ENCODE results near the gene PRAMEF4.
"Not testable (repeated sequence)": the region's sequence is repeated elsewhere in the genome, so short reads cannot be mapped to it uniquely, and the experiment has no call there.

Gene PRAMEF4

GRCh38 chr1:12886101-12886500 lies at the start of gene PRAMEF4:
TSS of gene PRAMEF4 (minus strand) at chr1:12886201. CDS start at chr1:12883394, 2,807 bp downstream.
- DNase-seq (ENCODE audit: low read depth), result not testable (repeated sequence)

GRCh38 chr1:12924368-12924767 lies 38.4 kb upstream of the PRAMEF4 start:
- DNase-seq (ENCODE audit: low read depth), result not testable (repeated sequence)

GRCh38 chr1:12921749-12922148 lies 35.7 kb upstream of the PRAMEF4 start:
- DNase-seq (ENCODE audit: low read depth), result not testable (repeated sequence)

- DNase-seq (ENCODE audit: low read depth), result not testable (repeated sequence)
Observed at GRCh38 chr1:12916310-12916709, 30.3 kb upstream of the PRAMEF4 start, which contains the start of gene PRAMEF7. TSS of gene PRAMEF7 (plus strand) at chr1:12916610. CDS start at chr1:12917693, 1,083 bp downstream.

- not testable (repeated sequence) for DNase-seq (ENCODE audit: low read depth)
Observed at GRCh38 chr1:12903793-12904572, 18.0 kb upstream of the PRAMEF4 start.

- not testable (repeated sequence) for DNase-seq (ENCODE audit: low read depth)
Observed at GRCh38 chr1:12899186-12899585, 13.2 kb upstream of the PRAMEF4 start.

- DNase-seq (ENCODE audit: low read depth), result not testable (repeated sequence)
Observed at GRCh38 chr1:12898170-12898569, 12.2 kb upstream of the PRAMEF4 start, which contains the start of gene PRAMEF10. TSS of gene PRAMEF10 (minus strand) at chr1:12898270. CDS start at chr1:12895847, 2,423 bp downstream.

- DNase-seq (ENCODE audit: low read depth), result not testable (repeated sequence)
Observed at GRCh38 chr1:12878453-12878852, 7.5 kb downstream of the PRAMEF4 start.

- DNase-seq (ENCODE audit: low read depth), result not testable (repeated sequence)
Observed at GRCh38 chr1:12863131-12863880, 22.7 kb downstream of the PRAMEF4 start.

GRCh38 chr1:12856786-12857185 lies 29.2 kb downstream of the PRAMEF4 start, which contains the start of gene PRAMEF2:
TSS of gene PRAMEF2 (plus strand) at chr1:12857086. CDS start at chr1:12859010, 1,924 bp downstream.
- not testable (repeated sequence) for DNase-seq (ENCODE audit: low read depth)

GRCh38 chr1:12851779-12852178 lies 34.2 kb downstream of the PRAMEF4 start:
- peak; percentile 20 for DNase-seq (ENCODE audit: low read depth)

- not testable (repeated sequence) for DNase-seq (ENCODE audit: low read depth)
Observed at GRCh38 chr1:12848620-12849019, 37.4 kb downstream of the PRAMEF4 start, which contains the start of gene HNRNPCL1. TSS of gene HNRNPCL1 (minus strand) at chr1:12848720. CDS start at chr1:12848289, 431 bp downstream.

- not testable (repeated sequence) for DNase-seq (ENCODE audit: low read depth)
Observed at GRCh38 chr1:12833251-12833650, 52.8 kb downstream of the PRAMEF4 start.

GRCh38 chr1:12831310-12831709 lies 54.7 kb downstream of the PRAMEF4 start, which contains the start of gene PRAMEF11:
TSS of gene PRAMEF11 (minus strand) at chr1:12831410. CDS start at chr1:12828789, 2,621 bp downstream.
- DNase-seq (ENCODE audit: low read depth), result not testable (repeated sequence)

All from GM04503 (cell line).